Esophagus muscularis mucosa (tissue), 4 donors: ENCODE measurements around the gene PTCRA.

Experiments used
- EP300 ChIP-seq: sonication (generic); formaldehyde crosslinking; IDR thresholded peaks from one replicate; pipeline ENCODE4 v1.6.1; 2017; ENCODE audit warnings: antibody characterized with exemption
- POLR2A ChIP-seq: fragments of 450-650 bp; IDR thresholded peaks from one replicate; pipeline ENCODE4 v1.6.1; 2017; ENCODE audit warnings: antibody characterized with exemption, moderate library complexity, mild to moderate bottlenecking, low read depth
- POLR2AphosphoS5 ChIP-seq, 2 donors: sonication (generic); formaldehyde crosslinking; IDR thresholded peaks; one replicate each; pipeline ENCODE4 v1.6.1; 2017; ENCODE audit warnings: antibody characterized with exemption in 2 of 2
- TF ChIP-seq, protein P1 (sequence below), 3 experiments: fragments of 200-600 bp in 2 of 3; fragments of 450-650 bp in 1 of 3; sonication (generic) in 2 of 3; IDR thresholded peaks; one replicate each; pipeline ENCODE4 v1.5.1; 2017 to 2019; ENCODE audit warnings: antibody characterized with exemption in 3 of 3, mild to moderate bottlenecking in 2 of 3, moderate library complexity in 1 of 3

DNA sequence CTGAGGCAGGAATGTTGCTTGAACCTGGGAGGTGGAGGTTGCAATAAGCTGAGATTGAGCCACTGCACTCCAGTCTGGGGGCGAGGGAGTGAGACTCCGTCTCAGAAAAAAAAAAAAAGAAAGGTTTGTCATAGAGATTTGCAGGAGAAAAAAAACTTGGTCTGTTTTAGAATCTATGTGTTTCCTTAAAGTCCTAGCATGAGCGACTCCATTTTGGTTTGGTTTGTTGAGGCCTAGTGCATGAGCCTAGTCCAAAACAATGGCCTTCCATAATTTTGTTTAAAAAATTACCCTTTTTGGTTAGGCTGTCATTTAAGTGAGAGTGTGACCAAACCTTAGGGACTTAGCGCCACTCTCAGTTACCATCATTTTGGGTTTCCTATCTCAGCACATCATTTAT is 36.5 kb downstream of the PTCRA start:
- TF ChIP-seq, protein P1, sequence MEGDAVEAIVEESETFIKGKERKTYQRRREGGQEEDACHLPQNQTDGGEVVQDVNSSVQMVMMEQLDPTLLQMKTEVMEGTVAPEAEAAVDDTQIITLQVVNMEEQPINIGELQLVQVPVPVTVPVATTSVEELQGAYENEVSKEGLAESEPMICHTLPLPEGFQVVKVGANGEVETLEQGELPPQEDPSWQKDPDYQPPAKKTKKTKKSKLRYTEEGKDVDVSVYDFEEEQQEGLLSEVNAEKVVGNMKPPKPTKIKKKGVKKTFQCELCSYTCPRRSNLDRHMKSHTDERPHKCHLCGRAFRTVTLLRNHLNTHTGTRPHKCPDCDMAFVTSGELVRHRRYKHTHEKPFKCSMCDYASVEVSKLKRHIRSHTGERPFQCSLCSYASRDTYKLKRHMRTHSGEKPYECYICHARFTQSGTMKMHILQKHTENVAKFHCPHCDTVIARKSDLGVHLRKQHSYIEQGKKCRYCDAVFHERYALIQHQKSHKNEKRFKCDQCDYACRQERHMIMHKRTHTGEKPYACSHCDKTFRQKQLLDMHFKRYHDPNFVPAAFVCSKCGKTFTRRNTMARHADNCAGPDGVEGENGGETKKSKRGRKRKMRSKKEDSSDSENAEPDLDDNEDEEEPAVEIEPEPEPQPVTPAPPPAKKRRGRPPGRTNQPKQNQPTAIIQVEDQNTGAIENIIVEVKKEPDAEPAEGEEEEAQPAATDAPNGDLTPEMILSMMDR (IDR thresholded peaks at IDR 0.05) = no peak
- no peak for TF ChIP-seq POLR2A
- TF ChIP-seq EP300 = no peak
- TF ChIP-seq POLR2AphosphoS5 (IDR thresholded peaks at IDR 0.05) = no peak
